ENCODE data around the gene CPNE7.
A peak's percentile ranks its signal among the peaks of the same experiment; 100 is the strongest.

Gene CPNE7

GRCh38 chr16:89565506-89566372 is 9.8 kb upstream of the CPNE7 start:
- TF ChIP-seq FOXP2 (optimal IDR thresholded peaks at IDR 0.05; ENCODE audit: borderline replicate concordance, extremely low read depth, extremely low read length, insufficient read depth), result no peak
- TF ChIP-seq POLR2AphosphoS5 (IDR thresholded peaks at IDR 0.05; ENCODE audit: low read depth, low read length), result peak; percentile 25

- TF ChIP-seq TAF1 (IDR thresholded peaks at IDR 0.05; ENCODE audit: borderline replicate concordance, insufficient read depth, low read length), result no peak
- TF ChIP-seq REST (IDR thresholded peaks at IDR 0.05; ENCODE audit: insufficient read depth in 1 of 2, low read depth in 2 of 2, low read length in 2 of 2), result no peak
- no peak for TF ChIP-seq SIN3A (IDR thresholded peaks at IDR 0.05; ENCODE audit: borderline replicate concordance, insufficient read depth, low read length)
- no peak for TF ChIP-seq POLR2AphosphoS5 (IDR thresholded peaks at IDR 0.05; ENCODE audit: low read depth, low read length)
- no peak for TF ChIP-seq FOXP2 (optimal IDR thresholded peaks at IDR 0.05; ENCODE audit: borderline replicate concordance, extremely low read depth, extremely low read length, insufficient read depth)
These were observed 7.6 kb upstream of the CPNE7 start for GRCh38 chr16:89567656-89568594.

GRCh38 chr16:89569506-89570341 is 5.8 kb upstream of the CPNE7 start:
- TF ChIP-seq POLR2AphosphoS5 (IDR thresholded peaks at IDR 0.05; ENCODE audit: low read depth, low read length), result no peak
- no peak for TF ChIP-seq SIN3A (IDR thresholded peaks at IDR 0.05; ENCODE audit: borderline replicate concordance, insufficient read depth, low read length)
- no peak for TF ChIP-seq REST (IDR thresholded peaks at IDR 0.05; ENCODE audit: insufficient read depth in 1 of 2, low read depth in 2 of 2, low read length in 2 of 2)
- no peak for TF ChIP-seq TAF1 (IDR thresholded peaks at IDR 0.05; ENCODE audit: borderline replicate concordance, insufficient read depth, low read length)
- no peak for TF ChIP-seq FOXP2 (optimal IDR thresholded peaks at IDR 0.05; ENCODE audit: borderline replicate concordance, extremely low read depth, extremely low read length, insufficient read depth)

GRCh38 chr16:89570342-89570923 is 5.1 kb upstream of the CPNE7 start:
- TF ChIP-seq FOXP2 (optimal IDR thresholded peaks at IDR 0.05; ENCODE audit: borderline replicate concordance, extremely low read depth, extremely low read length, insufficient read depth) (no peak), REST (IDR thresholded peaks at IDR 0.05; ENCODE audit: insufficient read depth in 1 of 2, low read depth in 2 of 2, low read length in 2 of 2) (no peak), SIN3A (IDR thresholded peaks at IDR 0.05; ENCODE audit: borderline replicate concordance, insufficient read depth, low read length) (no peak), TAF1 (IDR thresholded peaks at IDR 0.05; ENCODE audit: borderline replicate concordance, insufficient read depth, low read length) (no peak), POLR2AphosphoS5 (IDR thresholded peaks at IDR 0.05; ENCODE audit: low read depth, low read length) (no peak)

All from PFSK-1 (cell line).